Mammary epithelial cell (primary cell): ENCODE measurements around the gene EID1.

Experiments
- CTCF ChIP-seq, 2 donors: IDR thresholded peaks in 1 of 2; conservative IDR thresholded peaks in 1 of 2; 2 replicates each; pipeline ENCODE4 v1.5.1; 2011 to 2012; ENCODE audit warnings: inconsistent platforms in 2 of 2, low read length in 2 of 2, mild to moderate bottlenecking in 2 of 2, control low read depth in 1 of 2, low read depth in 1 of 2; ENCODE audit not compliant: insufficient read depth in 1 of 2; ENCODE audit errors: extremely low read depth in 1 of 2
- EZH2 ChIP-seq: IDR thresholded peaks from 2 replicates; pipeline ENCODE4 v1.6.1; 2012; ENCODE audit warnings: low read length, inconsistent platforms, borderline replicate concordance

- TF ChIP-seq EZH2 (no peak), CTCF (conservative IDR thresholded peaks at IDR 0.05 in 1 of 2, IDR thresholded peaks at IDR 0.05 in 1 of 2; ENCODE audit: extremely low read depth in 1 of 2, insufficient read depth in 1 of 2, low read depth in 1 of 2, low read length in 2 of 2) (no peak)
Measured at GRCh38 chr15:48916721-48917120, 38.8 kb downstream of the EID1 start.
